SJSA1 (cell line): ENCODE measurements around the gene ATP1A4. TPM values are rescaled to one million over a fixed set of nuclear protein-coding genes. Genes with fewer than 3 reads are reported as not detected.

Experiments used
- total RNA-seq: library from RNA; depleted of rRNA; stranded (reverse); fragments of >200 nt; shearing (Covaris generic); gene quantifications from 2 replicates; pipeline ENCODE4 v1.2.3, GENCODE V29; 2014; rRNA removed

Gene ATP1A4
- total RNA-seq, 1 experiment from 2014 or later = not detected

Other genes starting within 250 kb of the ATP1A4 start
- 601 and 809 TPM in 2 replicates for gene TAGLN2, start 226.1 kb upstream of the ATP1A4 start, total RNA-seq
- gene IGSF9, start 206.0 kb upstream of the ATP1A4 start, total RNA-seq = 0.16 TPM in 1 of 2 replicates, not detected in the other
- gene SLAMF9, start 197.4 kb upstream of the ATP1A4 start, total RNA-seq = not detected in 2 replicates
- gene PIGM, start 119.6 kb upstream of the ATP1A4 start, total RNA-seq = 5.9 TPM in 2 replicates
- not detected in 2 replicates for gene KCNJ10, start 81.4 kb upstream of the ATP1A4 start, total RNA-seq
- not detected in 2 replicates for gene KCNJ9, start 70.1 kb upstream of the ATP1A4 start, total RNA-seq
- gene IGSF8, start 53.0 kb upstream of the ATP1A4 start, total RNA-seq = 30.6 and 41.7 TPM in 2 replicates
- 1.2 TPM in 1 of 2 replicates, not detected in the other for gene ATP1A2, start 35.8 kb upstream of the ATP1A4 start, total RNA-seq
- not detected in 2 replicates for gene CASQ1, start 39.0 kb downstream of the ATP1A4 start, total RNA-seq
- 170 and 321 TPM in 2 replicates for gene PEA15, start 53.8 kb downstream of the ATP1A4 start, total RNA-seq
- 37.5 and 45.8 TPM in 2 replicates for gene DCAF8, start 110.9 kb downstream of the ATP1A4 start, total RNA-seq
- 51.9 and 61.0 TPM in 2 replicates for gene PEX19, start 133.5 kb downstream of the ATP1A4 start, total RNA-seq
- 162 and 191 TPM in 2 replicates for gene COPA, start 191.6 kb downstream of the ATP1A4 start, total RNA-seq
- 48.4 and 58.5 TPM in 2 replicates for gene NCSTN, start 191.8 kb downstream of the ATP1A4 start, total RNA-seq
- 0.11 TPM in 1 of 2 replicates, not detected in the other for gene NHLH1, start 215.5 kb downstream of the ATP1A4 start, total RNA-seq
- gene VANGL2, start 249.0 kb downstream of the ATP1A4 start, total RNA-seq = 2.2 and 2.3 TPM in 2 replicates